ENCODE measurements around the gene KDM3A. TPM values are rescaled to one million over a fixed set of nuclear protein-coding genes. Genes with fewer than 3 reads are reported as not detected.
A peak's percentile ranks its signal among the peaks of the same experiment; 100 is the strongest.
"Not testable (repeated sequence)": the region's sequence is repeated elsewhere in the genome, so short reads cannot be mapped to it uniquely, and the experiment has no call there.

Gene KDM3A
- total RNA-seq, 1 experiment from 2014 or later: 14.8 TPM

DNA sequence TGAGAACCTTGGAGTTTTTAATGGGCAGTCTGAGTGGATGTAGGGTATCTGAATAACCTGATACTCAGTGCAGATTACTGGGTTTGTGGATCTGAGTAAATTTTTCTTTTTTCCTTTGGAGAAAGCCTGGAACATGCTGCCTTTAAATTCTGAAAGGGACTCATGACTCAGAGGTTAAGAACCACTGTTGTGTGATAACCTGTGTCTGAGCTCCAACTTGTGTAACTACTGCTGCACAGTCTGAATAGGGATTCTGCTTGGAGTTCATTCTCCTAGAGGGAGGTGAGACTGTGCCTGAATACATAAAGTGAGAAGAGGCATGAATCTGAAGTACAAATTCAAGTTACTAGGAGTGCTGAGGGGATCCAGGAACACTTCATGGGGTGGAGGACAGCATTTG is 36.2 kb downstream of the KDM3A start:
- DNase-seq (ENCODE audit: low read depth): no peak

DNA sequence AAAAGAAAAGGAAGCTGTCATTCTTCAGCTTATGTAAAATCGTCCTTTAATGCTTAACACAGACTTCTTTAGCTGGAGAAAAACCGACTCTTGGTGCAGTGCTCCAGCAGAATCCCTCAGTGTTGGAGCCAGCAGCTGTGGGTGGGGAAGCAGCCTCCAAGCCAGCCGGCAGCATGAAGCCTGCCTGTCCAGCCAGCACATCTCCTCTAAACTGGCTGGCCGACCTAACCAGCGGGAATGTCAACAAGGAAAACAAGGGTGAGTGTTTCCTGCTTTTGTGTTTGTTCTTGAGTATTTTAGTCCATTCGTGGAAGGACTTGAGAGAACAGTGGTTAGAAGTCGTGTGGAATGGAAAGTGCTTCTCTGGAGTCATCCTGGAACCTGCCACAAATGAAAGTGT is 38.9 kb downstream of the KDM3A start:
- no peak for DNase-seq (ENCODE audit: low read depth)

DNA sequence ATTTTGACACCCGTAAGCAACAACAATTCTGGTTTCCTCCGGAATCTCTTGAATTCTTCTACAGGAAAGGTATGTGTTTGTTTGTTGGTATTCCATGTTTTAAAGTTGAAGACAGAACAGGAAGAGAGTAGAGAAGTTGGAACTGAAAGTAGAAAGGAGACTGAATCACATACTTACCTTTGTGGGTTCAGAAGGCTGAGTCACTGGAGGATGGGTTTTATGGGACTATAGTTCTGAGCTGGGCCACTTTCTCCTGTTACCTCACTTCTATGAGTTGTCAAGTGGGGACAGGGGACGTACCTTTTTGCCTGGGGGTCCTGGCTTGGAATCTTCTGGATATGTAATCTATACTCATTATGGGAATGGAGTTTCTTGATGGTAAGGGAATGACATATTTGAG is 40.9 kb downstream of the KDM3A start:
- DNase-seq (ENCODE audit: low read depth): peak; percentile 7

DNA sequence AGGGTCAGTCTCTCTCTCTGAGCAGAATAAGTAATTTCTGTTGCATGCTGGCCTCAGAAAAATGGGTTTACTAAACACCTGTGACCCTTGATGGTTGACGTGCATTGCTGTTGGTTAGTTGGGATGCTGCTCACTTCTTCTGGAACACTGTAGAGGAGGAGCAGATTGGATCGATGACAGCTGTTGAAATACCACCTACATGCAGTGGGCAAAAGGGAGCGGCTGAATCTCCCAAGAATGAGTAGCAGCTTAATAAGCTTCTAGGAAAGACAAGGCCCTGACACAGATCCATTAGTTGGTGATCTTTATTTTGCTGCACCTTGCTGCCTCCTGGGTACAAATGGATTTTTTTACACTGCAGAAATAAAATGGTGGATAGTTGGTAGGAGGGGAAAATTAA is 43.2 kb downstream of the KDM3A start:
- DNase-seq (ENCODE audit: low read depth): no peak

DNA sequence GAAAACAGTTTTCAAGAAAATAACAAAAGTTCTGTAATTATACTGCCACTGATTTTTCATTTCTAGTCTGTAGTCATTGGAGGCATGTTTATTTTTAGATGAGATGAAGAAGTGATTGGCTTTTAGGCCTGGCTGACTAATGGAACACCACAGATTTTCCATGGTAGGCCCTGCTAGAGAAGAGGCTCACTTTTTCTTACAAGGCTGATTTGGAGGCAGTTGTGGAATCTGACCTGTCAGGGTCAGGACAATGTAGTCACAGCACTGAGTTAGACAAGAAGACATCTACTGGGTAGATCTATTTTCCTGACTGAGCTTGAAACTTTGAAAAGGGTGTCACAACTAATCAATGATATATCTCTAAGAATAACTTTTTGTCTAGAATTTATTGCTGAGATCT is 43.9 kb downstream of the KDM3A start:
- no peak for DNase-seq (ENCODE audit: low read depth)

DNA sequence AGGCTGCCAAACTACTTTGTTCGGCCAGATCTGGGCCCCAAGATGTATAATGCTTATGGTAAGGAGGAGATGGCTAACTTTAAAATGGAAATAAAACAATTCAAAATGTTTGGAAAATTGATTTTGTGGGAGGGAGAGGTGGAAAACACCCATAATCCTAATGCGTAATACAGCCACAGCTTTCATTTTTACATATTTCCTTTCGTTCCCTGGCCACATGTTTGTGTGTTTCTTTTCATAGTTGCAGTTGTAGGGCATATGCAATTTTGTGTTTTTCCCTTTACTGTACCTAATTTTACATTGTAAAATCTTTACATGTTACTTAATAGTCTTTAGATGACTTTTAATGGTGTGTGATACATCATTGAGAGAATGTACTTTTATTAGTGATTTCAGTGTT is 44.6 kb downstream of the KDM3A start:
- DNase-seq (ENCODE audit: low read depth): no peak

DNA sequence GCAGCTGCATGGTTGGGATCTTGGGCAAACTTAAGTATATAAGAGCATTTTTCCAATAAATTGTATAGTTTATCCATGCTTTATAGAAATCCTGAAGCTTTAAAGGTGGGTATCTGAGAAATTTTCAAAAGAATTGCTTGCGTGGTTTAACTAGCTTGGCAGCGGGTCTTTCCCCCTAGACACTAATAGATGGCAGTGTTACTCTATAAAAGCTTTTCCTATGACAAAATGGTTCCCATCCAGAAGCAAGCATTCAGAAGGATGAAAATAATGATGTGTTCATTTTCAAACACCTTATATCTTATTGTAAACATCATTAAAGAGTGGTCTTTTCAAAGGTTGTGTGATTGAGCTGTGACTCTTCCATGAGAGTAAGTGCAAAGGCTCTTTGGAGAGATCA is 45.9 kb downstream of the KDM3A start:
- DNase-seq (ENCODE audit: low read depth): no peak

DNA sequence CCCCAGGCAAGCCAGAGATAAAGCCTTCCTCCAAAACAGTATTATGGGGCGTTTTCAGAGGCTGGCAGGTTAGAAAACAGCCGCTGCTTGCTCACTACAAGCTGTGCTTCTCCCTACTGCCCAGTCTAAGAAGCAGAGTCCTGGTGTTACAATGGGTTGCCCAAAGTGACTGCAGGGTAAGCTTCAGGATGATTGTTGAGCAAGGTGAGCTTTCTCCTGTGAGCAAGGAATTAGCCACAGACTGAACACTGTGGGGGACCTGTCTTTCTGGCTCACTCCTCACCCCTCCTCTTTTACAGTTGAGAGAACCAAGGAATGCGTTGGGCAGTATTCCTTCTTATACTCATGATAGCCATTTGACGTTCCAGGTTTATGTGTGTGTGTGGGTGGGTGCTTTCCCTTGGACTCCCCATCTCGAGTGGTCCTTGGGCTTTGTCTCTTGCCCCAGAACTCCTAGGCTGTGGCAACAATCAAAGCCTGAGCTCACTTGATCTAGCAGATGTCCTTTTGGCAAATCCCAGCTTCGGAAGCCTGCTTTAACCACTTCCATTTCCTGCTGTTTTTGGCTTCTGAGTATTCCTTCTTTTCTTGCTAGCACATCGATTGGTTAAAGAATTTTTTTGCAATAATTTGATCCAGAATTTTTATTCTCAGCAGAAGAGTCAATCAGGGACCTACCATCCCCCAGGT is 47.5 kb downstream of the KDM3A start:
- DNase-seq (ENCODE audit: low read depth): no peak

DNA sequence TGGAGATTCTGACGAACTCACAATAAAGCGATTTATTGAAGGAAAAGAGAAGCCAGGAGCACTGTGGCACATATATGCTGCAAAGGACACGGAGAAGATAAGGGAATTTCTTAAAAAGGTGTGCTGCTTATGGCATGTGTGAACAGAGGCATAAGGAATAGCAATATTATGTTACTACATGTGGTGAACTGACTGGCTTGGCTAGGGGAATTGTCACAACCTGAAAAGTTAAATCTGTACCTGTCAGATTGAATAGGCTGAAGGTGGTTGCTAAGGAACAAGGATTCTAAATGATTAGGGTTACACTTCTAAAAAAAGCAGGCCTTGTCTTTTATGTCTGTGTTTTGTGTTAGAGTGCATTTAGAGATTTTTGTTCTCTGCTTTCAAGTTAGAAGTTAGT is 48.4 kb downstream of the KDM3A start:
- DNase-seq (ENCODE audit: low read depth): no peak

DNA sequence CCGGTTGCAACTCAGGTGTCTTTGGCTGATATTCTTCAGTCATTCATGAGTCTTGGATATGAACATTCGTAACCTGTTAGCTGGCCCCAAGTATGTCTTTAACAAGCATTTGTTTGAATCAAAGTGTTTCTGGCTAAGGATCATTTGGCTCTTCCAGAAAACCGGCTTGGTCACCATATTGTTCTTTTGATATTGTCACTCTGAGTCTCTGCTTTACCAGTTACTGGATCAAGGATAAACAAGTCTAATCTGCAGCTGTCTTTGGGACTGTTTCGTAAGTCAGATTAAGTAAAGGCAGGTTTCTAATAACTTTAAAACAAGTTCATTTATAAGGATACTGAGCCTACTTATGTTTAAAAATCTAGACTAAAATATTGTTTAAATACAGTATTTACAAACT is 49.1 kb downstream of the KDM3A start:
- no peak for DNase-seq (ENCODE audit: low read depth)

DNA sequence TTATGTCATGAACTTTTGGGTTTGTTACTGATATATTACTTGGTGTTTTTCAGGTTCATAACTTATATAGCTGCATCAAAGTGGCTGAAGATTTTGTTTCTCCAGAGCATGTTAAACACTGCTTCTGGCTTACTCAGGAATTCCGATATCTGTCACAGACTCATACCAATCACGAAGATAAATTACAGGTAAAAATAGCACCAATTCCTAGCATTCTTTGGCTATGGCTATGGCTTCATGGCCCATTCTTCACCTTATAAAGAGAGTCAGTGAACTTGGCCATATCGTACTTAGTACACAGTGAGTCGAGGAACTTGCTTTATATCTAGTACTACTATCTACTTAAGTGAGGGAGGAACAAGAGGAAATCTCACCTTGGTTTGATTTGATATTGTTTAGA is 49.9 kb downstream of the KDM3A start:
- DNase-seq (ENCODE audit: low read depth): no peak

DNA sequence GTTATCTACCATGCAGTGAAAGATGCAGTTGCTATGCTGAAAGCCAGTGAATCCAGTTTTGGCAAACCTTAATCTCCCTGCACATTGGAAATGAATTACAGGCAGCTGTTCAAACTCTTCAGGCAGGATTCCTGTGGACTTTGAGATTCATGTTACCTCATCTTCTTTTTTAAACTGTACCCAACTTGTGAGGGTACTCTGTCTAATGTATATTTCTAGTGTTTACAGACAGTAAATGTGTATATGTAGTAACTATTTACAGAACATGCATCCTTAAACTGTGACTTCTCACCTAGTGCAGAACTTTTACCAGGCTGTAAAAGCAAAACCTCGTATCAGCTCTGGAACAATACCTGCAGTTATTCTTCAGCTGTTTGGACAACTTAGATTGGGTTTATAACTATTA is 50.9 kb downstream of the KDM3A start:
- DNase-seq (ENCODE audit: low read depth): no peak

DNA sequence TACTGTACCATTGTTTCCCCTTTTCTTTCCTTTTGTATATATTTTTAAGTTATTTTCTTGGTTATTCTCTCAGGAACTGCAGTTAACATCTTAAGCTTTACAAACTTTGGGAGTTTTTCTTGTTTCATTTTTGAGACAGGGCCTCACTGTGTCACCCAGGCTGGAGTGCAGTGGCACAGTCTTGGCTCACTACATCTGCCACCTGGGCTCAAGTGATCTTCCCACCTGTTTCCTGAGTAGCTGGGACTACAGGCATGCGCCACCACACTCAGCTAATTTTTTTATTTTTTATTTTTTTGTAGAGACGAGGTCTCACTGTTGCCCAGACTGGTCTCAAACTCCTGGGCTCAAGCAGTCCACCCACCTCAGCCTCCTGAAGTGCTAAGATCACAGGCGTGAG is 55.2 kb downstream of the KDM3A start:
- DNase-seq (ENCODE audit: low read depth): not testable (repeated sequence)

DNA sequence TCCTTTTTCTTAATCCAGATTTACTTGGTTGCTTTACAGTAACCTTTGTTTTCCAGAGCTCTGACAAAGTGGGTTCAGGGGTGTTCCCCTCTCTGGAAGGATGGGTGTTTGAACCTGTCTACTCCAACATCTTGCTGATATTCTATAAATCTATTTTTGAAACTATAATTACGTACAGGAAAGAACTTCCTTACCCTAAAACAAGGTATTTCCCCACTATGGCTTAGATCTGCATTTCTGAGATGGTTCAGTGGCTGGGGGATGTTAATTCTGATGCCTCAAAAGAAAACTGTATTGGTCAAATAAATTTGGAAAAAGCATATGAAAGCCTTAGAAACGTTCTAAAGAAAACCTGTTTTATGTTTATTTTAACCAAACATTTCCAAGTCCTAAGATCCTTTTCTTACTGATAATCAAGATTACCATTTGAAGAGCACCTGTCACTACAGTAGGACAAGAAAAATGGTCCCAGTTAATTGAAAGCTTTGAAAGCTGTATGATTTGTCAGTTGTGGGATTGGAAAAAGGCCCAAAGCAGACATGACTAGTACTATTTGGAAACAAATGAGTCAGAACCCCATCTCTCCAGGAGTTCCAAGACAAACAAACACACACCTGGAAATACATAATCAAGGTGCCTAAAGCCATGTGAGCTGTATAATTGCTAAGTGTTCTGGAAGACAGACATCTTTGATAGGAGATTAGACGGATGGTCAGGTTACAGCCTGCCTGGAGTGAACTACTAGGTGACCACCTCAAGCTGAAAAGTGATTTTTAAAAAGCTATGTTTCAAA is 57.5 kb downstream of the KDM3A start:
- DNase-seq (ENCODE audit: low read depth): peak; percentile 12

DNA sequence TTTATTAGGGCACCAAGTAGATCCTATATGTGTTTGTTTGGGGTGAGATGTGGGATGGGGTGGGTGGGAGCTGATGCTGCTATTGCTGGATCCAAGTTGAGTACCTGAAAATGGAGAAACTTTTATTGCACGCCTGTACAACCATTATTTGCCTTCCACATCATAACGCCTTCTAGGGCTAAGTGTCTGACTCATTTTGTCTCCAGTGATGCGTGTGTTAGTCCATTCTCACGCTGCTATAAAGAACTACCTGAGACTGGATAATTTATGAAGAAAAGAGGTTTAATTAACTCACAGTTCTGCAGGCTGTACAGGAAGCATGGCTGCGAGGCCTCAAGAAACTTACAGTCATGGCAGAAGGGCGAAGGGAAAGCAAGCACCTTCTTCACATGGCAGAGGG is 58.2 kb downstream of the KDM3A start:
- no peak for DNase-seq (ENCODE audit: low read depth)

DNA sequence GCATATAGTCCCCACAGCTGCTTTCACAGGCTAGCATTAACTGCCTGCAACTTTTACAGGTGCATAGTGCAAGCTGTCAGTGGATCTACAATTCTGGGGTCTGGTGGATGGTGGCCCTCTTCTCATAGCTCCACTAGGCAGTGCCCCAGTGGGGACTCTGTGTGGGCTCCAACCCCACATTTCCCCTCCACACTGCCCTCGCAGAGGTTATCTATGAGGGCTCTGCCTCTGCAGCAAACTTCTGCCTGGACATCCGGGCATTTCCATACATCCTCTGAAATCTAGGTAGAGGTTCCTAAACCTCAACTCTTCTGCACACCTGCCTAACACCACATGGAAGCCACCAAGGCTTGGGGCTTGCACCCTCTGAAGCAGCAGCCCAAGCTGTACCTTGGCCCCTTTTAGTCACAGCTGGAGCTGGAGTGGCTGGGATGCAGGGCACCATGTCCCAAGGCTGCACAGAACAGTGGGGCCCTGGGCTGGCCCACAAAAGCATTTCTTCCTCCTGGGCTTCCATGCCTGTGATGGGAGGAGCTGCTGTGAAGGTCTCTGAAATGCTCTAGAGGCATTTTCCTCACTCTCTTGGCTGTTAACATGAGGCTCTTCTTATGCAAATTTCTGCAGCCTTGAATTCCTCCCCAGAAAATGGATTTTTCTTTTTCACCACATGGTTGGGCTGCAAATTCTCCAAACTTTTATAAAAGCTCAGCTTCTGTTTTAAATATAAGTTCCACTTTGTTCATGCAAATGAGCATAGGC is 59.3 kb downstream of the KDM3A start:
- no peak for DNase-seq (ENCODE audit: low read depth)

DNA sequence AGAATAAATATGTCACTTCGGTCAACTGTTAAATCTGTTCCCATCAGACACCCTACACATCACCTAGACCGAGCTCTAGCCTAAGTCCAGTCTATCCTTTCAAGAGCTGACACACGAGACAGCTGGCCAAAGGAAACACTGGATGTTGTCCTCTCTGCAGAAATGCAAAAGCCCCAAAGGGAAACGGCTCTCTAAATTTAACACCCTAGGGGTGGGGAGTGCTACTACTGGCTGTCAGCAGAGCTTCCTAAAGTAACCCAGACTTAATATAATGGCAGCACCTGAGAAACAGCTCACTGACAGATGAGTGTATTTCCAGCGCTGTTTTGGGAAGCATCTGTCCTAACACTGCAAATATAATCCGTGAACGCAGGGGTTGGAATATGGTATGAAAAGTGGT is 66.4 kb downstream of the KDM3A start:
- no peak for DNase-seq (ENCODE audit: low read depth)

DNA sequence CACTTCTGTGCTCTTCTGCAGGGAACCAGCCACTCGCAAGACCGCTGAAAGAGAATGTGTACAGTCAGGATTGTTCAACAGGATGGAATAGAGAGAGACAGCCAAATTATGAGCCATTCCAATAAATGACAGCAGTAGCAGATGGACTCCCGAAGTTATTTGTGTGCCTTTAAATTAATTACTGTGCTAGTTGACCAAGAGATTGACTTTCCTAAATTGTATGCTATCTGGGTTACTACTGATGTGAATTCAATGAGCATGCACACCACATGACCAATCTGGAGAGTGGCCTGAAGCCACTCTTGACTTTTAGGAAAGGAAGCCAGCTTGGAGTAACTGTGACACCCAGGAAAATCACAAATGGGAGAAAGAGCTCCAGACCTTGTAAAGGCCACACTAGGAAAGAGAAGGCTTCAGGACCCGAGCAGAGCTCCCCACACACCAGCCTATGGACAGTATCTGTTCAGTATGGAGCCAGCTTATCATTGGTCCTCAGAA is 69.3 kb downstream of the KDM3A start:
- no peak for DNase-seq (ENCODE audit: low read depth)

DNA sequence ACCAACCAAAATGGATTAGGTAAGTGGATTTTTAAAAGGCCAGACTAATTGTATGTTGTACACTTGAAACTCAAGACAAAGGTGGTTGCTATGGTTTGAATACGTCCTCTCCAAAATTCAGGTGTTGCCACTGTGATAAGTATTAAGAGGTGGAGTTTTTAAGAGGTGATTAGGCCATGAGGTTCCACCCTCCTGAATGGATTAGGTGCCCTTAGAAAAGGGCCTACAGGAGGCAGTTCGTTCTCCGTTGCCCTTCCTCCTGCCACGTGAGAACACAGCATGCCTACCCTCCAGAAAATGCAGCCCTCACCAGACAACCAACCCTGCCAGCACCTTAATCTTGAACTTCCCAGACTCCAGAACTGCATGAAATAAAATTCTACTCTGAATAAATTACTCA is 70.9 kb downstream of the KDM3A start:
- DNase-seq (ENCODE audit: low read depth): no peak

DNA sequence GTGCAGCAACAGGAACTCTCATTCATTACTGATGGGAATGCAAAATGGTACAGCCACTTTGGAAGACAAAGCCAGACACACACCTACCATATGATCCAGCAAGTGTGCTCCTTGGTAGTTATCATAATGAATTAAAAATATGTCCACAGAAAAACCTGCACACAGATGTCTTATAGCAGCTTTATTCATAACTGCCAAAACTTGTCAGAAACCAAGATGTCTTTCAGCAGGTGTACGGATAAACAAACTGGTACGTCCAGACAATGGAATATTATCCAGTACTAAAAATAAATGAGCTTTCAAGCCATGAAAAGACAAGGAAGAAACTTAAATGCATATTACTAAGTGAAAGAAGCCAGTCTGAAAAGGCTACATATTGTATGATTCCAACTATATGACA is 71.7 kb downstream of the KDM3A start:
- no peak for DNase-seq (ENCODE audit: low read depth)

DNA sequence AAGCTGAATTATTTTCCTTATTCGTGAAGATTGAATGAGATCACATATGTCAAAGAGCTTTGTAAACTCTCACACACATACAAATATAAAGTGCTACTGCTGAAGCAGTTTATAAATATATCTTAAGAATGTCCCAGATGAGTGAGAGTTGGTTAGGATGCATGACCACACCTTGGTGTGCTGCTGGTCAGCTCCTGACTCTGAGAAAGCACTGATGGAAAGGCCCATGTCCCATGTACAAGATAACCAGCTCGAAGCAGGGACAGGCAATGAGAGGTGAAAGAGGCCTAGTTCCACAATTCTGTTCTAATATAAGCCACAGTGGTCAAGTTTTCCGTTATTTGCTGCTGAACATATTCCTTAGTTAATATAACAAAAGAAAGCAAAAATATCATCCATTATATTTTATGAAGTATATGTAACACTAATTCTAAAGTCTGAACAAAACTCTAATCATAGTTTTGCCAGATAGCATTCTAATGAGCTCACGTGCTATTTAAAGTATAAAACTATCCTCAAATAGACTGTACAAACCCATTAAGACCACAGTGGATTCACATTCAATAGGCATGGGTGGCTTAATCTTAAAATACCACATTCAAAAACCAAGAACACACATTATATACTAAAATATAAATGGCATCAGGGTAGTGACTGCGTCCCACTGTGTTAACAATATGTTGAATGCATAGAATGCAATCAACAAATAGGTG is 72.9 kb downstream of the KDM3A start:
- no peak for DNase-seq (ENCODE audit: low read depth)

DNA sequence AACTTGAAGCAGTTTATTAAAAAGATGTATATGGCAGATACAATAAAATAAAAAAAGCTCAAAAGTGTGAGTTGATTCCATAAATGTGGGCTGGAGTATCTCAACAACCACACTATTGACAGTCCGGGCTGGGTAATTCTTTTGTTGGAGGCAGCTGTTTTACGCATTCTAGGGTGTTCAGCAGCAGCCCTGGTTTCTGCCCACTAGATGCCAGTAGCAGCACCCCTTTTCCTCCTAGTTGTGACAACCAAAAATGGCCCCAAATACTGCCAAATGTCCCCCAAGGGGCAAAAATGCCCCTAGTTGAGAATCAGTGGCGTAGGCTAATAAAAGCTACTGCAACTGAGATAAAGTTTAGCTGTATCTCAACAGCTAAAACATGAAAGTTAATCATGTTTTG is 77.3 kb downstream of the KDM3A start:
- DNase-seq (ENCODE audit: low read depth): peak; percentile 14
